ENCODE measurements around the gene PTPRN2. TPM values are rescaled to one million over a fixed set of nuclear protein-coding genes. Genes with fewer than 3 reads are reported as not detected.

The PTPRN2 gene
- total and polyA plus RNA-seq, 2 experiments from 2014 or later = 0.28 TPM; not detected in 1

DNA sequence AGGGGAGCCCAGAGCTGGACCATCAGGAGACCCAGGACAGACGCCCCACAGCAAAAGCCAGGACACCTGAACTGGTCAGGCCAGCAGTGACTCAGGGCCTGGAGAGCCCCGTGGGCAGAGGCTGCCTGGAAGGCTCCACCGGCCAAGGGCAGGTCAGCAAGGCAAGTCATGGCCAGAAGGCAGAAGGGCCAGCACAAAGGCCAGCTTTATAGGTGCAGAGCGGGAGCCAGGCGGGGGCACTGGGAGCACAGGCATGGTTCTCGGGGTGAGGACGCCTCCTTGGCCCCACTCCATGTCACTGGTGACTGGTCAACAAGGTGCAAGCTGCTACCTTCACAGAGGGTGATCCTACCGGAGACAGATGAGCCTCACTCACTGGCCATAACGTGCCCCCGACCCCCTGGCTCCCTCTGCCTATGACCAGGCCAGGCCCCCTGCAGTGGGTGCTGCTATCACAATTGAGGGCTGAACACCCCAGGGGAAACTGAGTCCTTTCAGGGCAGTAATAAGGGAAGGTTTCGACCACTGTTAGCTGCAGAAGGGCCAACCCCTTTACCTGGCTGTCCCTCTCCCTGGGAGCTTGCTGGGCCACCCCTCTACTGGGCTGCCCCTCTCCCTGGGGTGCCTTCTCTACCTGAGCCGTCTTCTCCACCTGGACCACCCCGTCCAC, 317.4 kb downstream of the PTPRN2 start:
- H3K36me3 ChIP-seq = no peaks in the 10 kb centered on the region
- H3K9me3 ChIP-seq (ENCODE audit: low read depth) = no peaks in the 10 kb centered on the region
- H3K27me3 ChIP-seq = no peaks in the 10 kb centered on the region
- H3K4me3 ChIP-seq = no peak overlapping the region
- H3K27ac ChIP-seq = no peak overlapping the region
- DNase-seq (ENCODE audit: low read depth in 1 of 2, low spot score in 1 of 2) = no peak
- no peaks in the 10 kb centered on the region for H3K4me1 ChIP-seq (ENCODE audit: low read depth)
- TF ChIP-seq, protein P1, sequence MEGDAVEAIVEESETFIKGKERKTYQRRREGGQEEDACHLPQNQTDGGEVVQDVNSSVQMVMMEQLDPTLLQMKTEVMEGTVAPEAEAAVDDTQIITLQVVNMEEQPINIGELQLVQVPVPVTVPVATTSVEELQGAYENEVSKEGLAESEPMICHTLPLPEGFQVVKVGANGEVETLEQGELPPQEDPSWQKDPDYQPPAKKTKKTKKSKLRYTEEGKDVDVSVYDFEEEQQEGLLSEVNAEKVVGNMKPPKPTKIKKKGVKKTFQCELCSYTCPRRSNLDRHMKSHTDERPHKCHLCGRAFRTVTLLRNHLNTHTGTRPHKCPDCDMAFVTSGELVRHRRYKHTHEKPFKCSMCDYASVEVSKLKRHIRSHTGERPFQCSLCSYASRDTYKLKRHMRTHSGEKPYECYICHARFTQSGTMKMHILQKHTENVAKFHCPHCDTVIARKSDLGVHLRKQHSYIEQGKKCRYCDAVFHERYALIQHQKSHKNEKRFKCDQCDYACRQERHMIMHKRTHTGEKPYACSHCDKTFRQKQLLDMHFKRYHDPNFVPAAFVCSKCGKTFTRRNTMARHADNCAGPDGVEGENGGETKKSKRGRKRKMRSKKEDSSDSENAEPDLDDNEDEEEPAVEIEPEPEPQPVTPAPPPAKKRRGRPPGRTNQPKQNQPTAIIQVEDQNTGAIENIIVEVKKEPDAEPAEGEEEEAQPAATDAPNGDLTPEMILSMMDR (IDR thresholded peaks at IDR 0.05; ENCODE audit: low read depth, low read length) = no peak

DNA sequence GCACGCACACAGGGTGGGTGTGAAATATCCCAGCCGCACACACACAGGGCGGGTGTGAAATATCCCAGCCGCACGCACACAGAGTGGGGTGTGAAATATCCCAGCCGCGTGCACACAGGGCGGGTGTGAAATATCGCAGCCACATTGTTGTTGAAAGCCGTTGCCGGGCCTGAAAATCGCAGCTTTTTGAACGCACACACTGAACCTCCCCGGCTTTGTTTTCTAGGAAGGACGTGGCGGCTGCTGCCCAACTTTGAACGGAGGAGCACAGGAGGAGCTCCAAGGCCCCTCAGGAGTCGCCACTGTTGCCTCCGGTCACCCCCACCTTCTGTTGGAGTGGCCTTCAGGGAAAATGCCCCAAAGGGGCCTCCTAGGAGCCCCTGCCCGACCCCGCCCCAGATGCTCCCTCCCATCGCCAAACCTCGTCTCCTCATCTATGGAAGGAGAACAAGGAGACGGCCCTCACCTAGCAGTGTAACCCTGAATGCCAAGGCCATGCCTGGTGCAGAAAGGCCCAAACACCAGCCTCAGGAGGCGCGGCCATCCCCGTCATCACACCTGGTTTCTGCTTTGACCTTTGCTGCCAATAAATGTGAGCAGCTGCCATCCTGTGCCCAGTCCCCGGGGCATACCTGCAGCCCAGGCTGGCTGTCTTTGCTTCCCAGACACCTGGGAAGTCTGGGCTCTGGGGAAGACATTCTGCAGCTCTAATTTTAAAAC, 318.6 kb downstream of the PTPRN2 start:
- no peak for DNase-seq (ENCODE audit: low read depth in 1 of 2, low spot score in 1 of 2)
- TF ChIP-seq, protein P1 (IDR thresholded peaks at IDR 0.05; ENCODE audit: low read depth, low read length) = no peak
- H3K4me3 ChIP-seq = no peak overlapping the region
- no peaks in the 10 kb centered on the region for H3K36me3 ChIP-seq
- H3K4me1 ChIP-seq (ENCODE audit: low read depth) = no peaks in the 10 kb centered on the region
- no peaks in the 10 kb centered on the region for H3K27me3 ChIP-seq
- H3K27ac ChIP-seq = no peak overlapping the region
- H3K9me3 ChIP-seq (ENCODE audit: low read depth) = no peaks in the 10 kb centered on the region

DNA sequence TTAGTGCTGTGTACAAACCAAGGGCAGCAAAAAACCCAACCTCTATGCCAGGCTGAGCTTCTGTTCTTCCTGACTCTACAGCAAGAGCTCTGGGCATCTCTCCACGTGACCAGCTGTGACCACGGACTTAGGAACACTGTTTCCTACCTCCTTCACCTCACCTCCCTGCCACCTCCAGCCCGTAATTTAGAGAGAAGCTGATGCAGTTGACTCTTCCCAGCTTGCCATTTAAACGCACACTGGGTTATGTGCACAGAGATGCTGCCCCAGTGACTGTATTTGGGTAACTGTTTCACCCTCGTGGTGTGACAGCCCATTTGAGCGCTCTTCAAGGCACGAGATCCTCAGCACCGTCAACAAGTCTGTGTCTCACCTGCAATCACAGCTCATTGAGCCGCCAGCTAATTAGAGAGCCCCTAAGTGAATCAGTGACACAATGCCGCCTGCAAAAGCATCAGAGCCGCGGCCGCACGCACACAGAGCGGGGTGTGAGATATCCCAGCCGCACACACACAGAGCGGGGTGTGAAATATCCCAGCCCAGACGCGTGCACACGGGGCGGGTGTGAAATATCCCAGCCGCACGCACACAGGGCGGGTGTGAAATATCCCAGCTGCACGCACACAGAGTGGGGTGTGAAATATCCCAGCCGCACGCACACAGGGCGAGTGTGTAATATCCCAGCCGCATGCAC, 319.7 kb downstream of the PTPRN2 start:
- no peaks in the 10 kb centered on the region for H3K27me3 ChIP-seq
- no peaks in the 10 kb centered on the region for H3K4me1 ChIP-seq (ENCODE audit: low read depth)
- no peaks in the 10 kb centered on the region for H3K9me3 ChIP-seq (ENCODE audit: low read depth)
- no peaks in the 10 kb centered on the region for H3K36me3 ChIP-seq
- no peak overlapping the region for H3K27ac ChIP-seq
- DNase-seq (ENCODE audit: low read depth in 1 of 2, low spot score in 1 of 2) = no peak
- no peak overlapping the region for H3K4me3 ChIP-seq
- TF ChIP-seq, protein P1 (IDR thresholded peaks at IDR 0.05; ENCODE audit: low read depth, low read length) = no peak

DNA sequence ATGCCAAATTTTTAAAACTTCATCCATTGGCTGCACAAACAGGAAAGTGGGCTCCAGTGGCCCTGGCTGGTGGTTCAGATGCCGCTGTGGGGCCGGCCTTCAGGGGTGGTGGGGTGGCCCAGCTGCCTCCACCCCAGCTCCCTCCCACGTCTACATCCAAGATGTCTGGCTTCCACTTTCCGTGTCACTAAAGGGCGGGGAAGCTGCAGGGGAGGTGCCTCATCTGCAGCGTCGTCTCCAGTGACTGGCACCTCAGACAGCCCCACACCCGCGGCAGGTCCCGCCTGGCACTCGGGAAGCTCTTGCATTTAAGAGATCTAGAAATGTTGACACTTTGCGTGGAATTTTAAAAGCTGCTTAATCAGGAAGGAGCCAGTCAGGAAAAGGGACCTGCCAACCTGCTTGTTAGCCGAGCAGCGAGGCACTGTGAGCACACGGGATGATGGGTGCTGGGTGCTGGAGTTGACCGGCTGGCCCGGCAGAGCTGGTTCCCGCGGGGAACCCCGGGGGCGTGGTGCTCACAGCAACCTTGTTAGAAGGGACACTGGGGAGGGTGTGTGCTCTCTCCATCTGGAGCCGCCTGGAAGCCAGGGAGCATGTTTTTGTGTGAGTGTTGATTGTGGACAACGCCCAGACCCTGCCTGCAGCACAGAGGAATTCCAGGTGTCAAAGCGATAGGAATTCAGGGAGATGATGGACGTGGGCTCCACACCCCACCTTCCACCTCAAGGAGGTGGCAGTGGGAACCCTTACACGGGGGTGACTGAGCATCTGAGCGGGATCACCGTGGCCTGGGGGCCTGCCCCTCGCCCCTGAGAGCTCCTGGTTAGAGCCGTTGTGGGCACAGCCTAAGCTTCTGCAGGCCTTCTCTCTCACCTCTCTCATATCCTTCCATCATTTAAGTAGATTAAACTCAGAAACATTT, 320.5 kb downstream of the PTPRN2 start:
- no peaks in the 10 kb centered on the region for H3K27me3 ChIP-seq
- H3K4me1 ChIP-seq (ENCODE audit: low read depth) = no peaks in the 10 kb centered on the region
- no peak overlapping the region for H3K4me3 ChIP-seq
- TF ChIP-seq, protein P1 (IDR thresholded peaks at IDR 0.05; ENCODE audit: low read depth, low read length) = no peak
- no peaks in the 10 kb centered on the region for H3K36me3 ChIP-seq
- no peaks in the 10 kb centered on the region for H3K9me3 ChIP-seq (ENCODE audit: low read depth)
- no peak overlapping the region for H3K27ac ChIP-seq
- no peak for DNase-seq (ENCODE audit: low read depth in 1 of 2, low spot score in 1 of 2)

DNA sequence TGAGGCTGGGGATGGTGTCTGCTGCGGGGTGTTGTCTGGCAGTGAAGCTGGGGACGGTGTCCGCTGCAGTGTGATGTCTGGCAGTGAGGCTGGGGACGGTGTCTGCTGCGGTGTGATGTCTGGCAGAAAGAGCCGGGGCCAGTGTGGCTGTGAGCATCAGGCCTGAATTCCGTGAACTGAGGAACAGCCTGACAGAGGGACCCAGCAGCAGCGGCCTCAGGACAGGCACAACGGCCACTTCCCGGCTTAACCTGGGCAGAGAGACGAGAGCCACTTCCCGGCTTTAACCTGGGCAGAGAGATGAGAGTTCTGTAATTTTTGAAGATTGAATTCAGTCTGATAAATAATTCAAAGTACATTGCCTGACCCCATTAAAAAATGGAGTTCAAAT, 321.2 kb downstream of the PTPRN2 start:
- Histone ChIP-seq H3K4me1 (ENCODE audit: low read depth) (no peaks in the 10 kb centered on the region), H3K9me3 (ENCODE audit: low read depth) (no peaks in the 10 kb centered on the region), H3K27me3 (no peaks in the 10 kb centered on the region), H3K4me3 (no peak overlapping the region), H3K27ac (no peak overlapping the region), H3K36me3 (no peaks in the 10 kb centered on the region)
- TF ChIP-seq, protein P1 (IDR thresholded peaks at IDR 0.05; ENCODE audit: low read depth, low read length) = no peak
- no peak for DNase-seq (ENCODE audit: low read depth in 1 of 2, low spot score in 1 of 2)

Data from cardiac muscle cell (in vitro differentiated cells and primary cell).